Calu3 (cell line): Measurements from ENCODE around the gene IL37. TPM values are rescaled to one million over a fixed set of nuclear protein-coding genes. Genes with fewer than 3 reads are reported as not detected.

Experiments used
- Bru-seq: library from RNA; stranded (reverse); fragments of 400-500 nt; gene quantifications from one replicate; lab custom pipeline; 2021; lab: Mats Ljungman, UMichigan
- BruChase-seq, 2 experiments: library from RNA; stranded (reverse); fragments of 400-500 nt; gene quantifications; one replicate each; lab custom pipeline; 2021; lab: Mats Ljungman, UMichigan
- BruUV-seq: library from RNA; stranded (reverse); fragments of 400-500 nt; replicated peaks from 2 replicates; lab custom pipeline; 2021; lab: Mats Ljungman, UMichigan
- CTCF ChIA-PET: fragments of 300-600 bp; sonication (Branson Sonifier 250); formaldehyde crosslinking; loops from one replicate; lab custom pipeline; 2022; ENCODE audit warnings: antibody characterized with exemption; lab: Charles Lee
- DNase-seq: peaks from one replicate; pipeline ENCODE4 v3.0.0; 2022
- H3K27ac Mint-ChIP-seq: one replicate; pipeline ENCODE4 v1.8.0; 2022; ENCODE audit warnings: mixed read lengths; ENCODE audit not compliant: unreplicated experiment
- H3K27me3 Mint-ChIP-seq: one replicate; pipeline ENCODE4 v1.8.0; 2022; ENCODE audit warnings: mixed read lengths; ENCODE audit not compliant: unreplicated experiment
- H3K36me3 Mint-ChIP-seq: one replicate; pipeline ENCODE4 v1.8.0; 2022; ENCODE audit warnings: mild to moderate bottlenecking, moderate library complexity, mixed read lengths; ENCODE audit not compliant: insufficient read depth, unreplicated experiment
- H3K4me1 Mint-ChIP-seq: one replicate; pipeline ENCODE4 v1.8.0; 2022; ENCODE audit warnings: mild to moderate bottlenecking, low read depth, mixed read lengths; ENCODE audit not compliant: unreplicated experiment
- H3K4me3 Mint-ChIP-seq: one replicate; pipeline ENCODE4 v1.8.0; 2022; ENCODE audit warnings: mild to moderate bottlenecking, low read depth, moderate library complexity, mixed read lengths; ENCODE audit not compliant: unreplicated experiment
- H3K9me3 Mint-ChIP-seq: one replicate; pipeline ENCODE4 v1.8.0; 2022; ENCODE audit warnings: low read depth, mixed read lengths; ENCODE audit not compliant: unreplicated experiment
- CTCF ChIP-seq: fragments of 200-600 bp; IDR thresholded peaks from one replicate; pipeline ENCODE4 v1.8.0; 2022; ENCODE audit warnings: antibody characterized with exemption; ENCODE audit not compliant: unreplicated experiment
- intact Hi-C: fragments of 100-400 bp; cut with micrococcal nuclease; formaldehyde crosslinking; loops from one replicate; pipeline ENCODE4 v1.10.0; 2022; ENCODE audit not compliant: unreplicated experiment
- long read RNA-seq: library from polyadenylated mRNA; stranded (forward); transcript quantifications from one replicate; pipeline ENCODE4 v2.0.0, GENCODE V29; 2022
- total RNA-seq: library from RNA; stranded (reverse); gene quantifications from 2 replicates; pipeline ENCODE4 v1.2.3, GENCODE V29; 2022

IL37 gene
- total RNA-seq (1.9 and 2.0 TPM in 2 replicates), Bru-seq, nascent RNA (percentile 31 among the genes with signal in this experiment), BruChase-seq, experiment 1, labeled RNA remaining after a 6-hour chase (percentile 49 among the genes with signal in this experiment), BruChase-seq, experiment 2, labeled RNA remaining after a 2-hour chase (percentile 55 among the genes with signal in this experiment)
- long read RNA-seq, partial matches to known transcripts, result 0 of 2 reads
- long read RNA-seq, other reads (novel, unspliced or antisense), result 2 of 2 reads

- Mint-ChIP-seq H3K4me3 (no peak within 1 kb of the TSS), H3K9me3 (no peaks in the 10 kb centered on the region), H3K27me3 (no peaks in the 10 kb centered on the region), H3K4me1 (peaks cover 27% of the 10 kb centered on the region), H3K36me3 (no peaks in the 10 kb centered on the region), H3K27ac (no peak within 1 kb of the TSS)
- CTCF ChIA-PET, result no interaction called here
- no peak for TF ChIP-seq CTCF
- no TSS peak for BruUV-seq
- intact Hi-C loops, result no loop called here
- DNase-seq, result no peak
These were observed at the start of gene IL37 for GRCh38 chr2:112910865-112911264. IL37 (plus strand) TSS chr2:112911165; CDS start chr2:112913013, 1,848 bp downstream.

GRCh38 chr2:112864072-112864471, 46.9 kb upstream of the IL37 start:
- H3K4me1 Mint-ChIP-seq, result peaks cover 20% of the 10 kb centered on the region
- H3K27me3 Mint-ChIP-seq, result no peaks in the 10 kb centered on the region
- intact Hi-C loops, result no loop called here
- no peak for DNase-seq
- CTCF ChIA-PET, result no interaction called here
- no peak overlapping the region for H3K27ac Mint-ChIP-seq
- no peaks in the 10 kb centered on the region for H3K36me3 Mint-ChIP-seq
- H3K4me3 Mint-ChIP-seq, result no peak overlapping the region
- no TSS peak for BruUV-seq
- TF ChIP-seq CTCF, result no peak
- H3K9me3 Mint-ChIP-seq, result peaks cover 27% of the 10 kb centered on the region

GRCh38 chr2:112866128-112866835, 44.7 kb upstream of the IL37 start:
- Mint-ChIP-seq H3K27ac (no peak overlapping the region), H3K36me3 (no peaks in the 10 kb centered on the region), H3K4me1 (peaks cover 34% of the 10 kb centered on the region), H3K27me3 (no peaks in the 10 kb centered on the region), H3K9me3 (peaks cover 25% of the 10 kb centered on the region), H3K4me3 (no peak overlapping the region)
- DNase-seq, result no peak
- TF ChIP-seq CTCF, result no peak
- BruUV-seq, result no TSS peak
- intact Hi-C loops, result loop anchor here (5.0 kb wide), 2 partner anchors 34 to 54 kb away; no protein-coding TSS in a partner anchor
- CTCF ChIA-PET, result no interaction called here

GRCh38 chr2:112867701-112868631, 43.0 kb upstream of the IL37 start:
- no peaks in the 10 kb centered on the region for H3K27me3 Mint-ChIP-seq
- TF ChIP-seq CTCF, result no peak
- H3K4me1 Mint-ChIP-seq, result peaks cover 51% of the 10 kb centered on the region
- no peaks in the 10 kb centered on the region for H3K36me3 Mint-ChIP-seq
- peak overlapping the region; percentile 84 for H3K27ac Mint-ChIP-seq
- BruUV-seq, result no TSS peak
- intact Hi-C loops, result loop anchor here (5.0 kb wide), 2 partner anchors 36 to 56 kb away; no protein-coding TSS in a partner anchor
- no peak for DNase-seq
- peaks cover 20% of the 10 kb centered on the region for H3K9me3 Mint-ChIP-seq
- H3K4me3 Mint-ChIP-seq, result no peak overlapping the region
- CTCF ChIA-PET, result no interaction called here
